ENCODE results near the gene HOXD3. TPM values are rescaled to one million over a fixed set of nuclear protein-coding genes. Genes with fewer than 3 reads are reported as not detected.
A peak's percentile ranks its signal among the peaks of the same experiment; 100 is the strongest.

Gene HOXD3
- total and polyA plus RNA-seq, 2 donors (not counting 1 experiment from before 2014, with no cell fraction given), result not detected

DNA sequence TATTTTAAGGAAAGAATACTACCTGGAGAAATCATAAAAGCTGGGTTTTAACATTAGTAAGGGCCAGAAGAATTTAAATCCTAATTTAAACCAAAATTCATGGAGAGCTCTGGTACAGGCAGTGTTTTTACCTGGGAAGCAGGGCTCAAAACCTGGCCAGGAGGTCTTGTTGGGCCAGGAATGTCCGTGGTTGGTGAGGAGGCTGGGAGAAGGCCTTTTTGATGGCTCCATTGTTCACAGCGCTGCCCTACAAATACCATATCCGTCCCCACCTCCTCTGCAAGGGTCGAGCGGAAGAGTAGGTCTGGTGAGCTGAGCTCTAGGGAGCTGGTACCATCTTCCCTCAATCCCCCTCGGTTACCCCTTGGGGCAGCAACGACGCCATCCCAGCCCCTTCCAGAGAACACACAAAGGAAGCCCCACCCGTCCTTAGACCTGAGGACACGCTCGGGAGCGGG is 20.5 kb downstream of the HOXD3 start:
- H3K27ac ChIP-seq (ENCODE audit: insufficient read depth, low read length), result no peak overlapping the region
- no peaks in the 10 kb centered on the region for H3K4me1 ChIP-seq (ENCODE audit: control insufficient read depth, extremely low read depth, insufficient read depth, low read length)
- peaks cover 49% of the 10 kb centered on the region for H3K27me3 ChIP-seq (ENCODE audit: control insufficient read depth, insufficient read depth, low read length)
- TF ChIP-seq, protein P1, sequence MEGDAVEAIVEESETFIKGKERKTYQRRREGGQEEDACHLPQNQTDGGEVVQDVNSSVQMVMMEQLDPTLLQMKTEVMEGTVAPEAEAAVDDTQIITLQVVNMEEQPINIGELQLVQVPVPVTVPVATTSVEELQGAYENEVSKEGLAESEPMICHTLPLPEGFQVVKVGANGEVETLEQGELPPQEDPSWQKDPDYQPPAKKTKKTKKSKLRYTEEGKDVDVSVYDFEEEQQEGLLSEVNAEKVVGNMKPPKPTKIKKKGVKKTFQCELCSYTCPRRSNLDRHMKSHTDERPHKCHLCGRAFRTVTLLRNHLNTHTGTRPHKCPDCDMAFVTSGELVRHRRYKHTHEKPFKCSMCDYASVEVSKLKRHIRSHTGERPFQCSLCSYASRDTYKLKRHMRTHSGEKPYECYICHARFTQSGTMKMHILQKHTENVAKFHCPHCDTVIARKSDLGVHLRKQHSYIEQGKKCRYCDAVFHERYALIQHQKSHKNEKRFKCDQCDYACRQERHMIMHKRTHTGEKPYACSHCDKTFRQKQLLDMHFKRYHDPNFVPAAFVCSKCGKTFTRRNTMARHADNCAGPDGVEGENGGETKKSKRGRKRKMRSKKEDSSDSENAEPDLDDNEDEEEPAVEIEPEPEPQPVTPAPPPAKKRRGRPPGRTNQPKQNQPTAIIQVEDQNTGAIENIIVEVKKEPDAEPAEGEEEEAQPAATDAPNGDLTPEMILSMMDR (conservative IDR thresholded peaks at IDR 0.05 in 1 of 2, IDR thresholded peaks at IDR 0.05 in 1 of 2; ENCODE audit: low read depth in 1 of 2, low read length in 2 of 2), result no peak
- peak; percentile 10 for TF ChIP-seq EZH2 (IDR thresholded peaks at IDR 0.05; ENCODE audit: low read length, missing control alignments)
- no peaks in the 10 kb centered on the region for H3K9me3 ChIP-seq (ENCODE audit: control insufficient read depth, insufficient read depth, low read depth, low read length)
- no peak overlapping the region for H3K4me3 ChIP-seq (replicated peaks in 1 of 4; ENCODE audit: control extremely low read depth in 1 of 4, insufficient read depth in 1 of 4, low read depth in 3 of 4, low read length in 4 of 4)
- H3K79me2 ChIP-seq (ENCODE audit: control insufficient read depth, insufficient read depth, low read length), result no peaks in the 10 kb centered on the region
- no peak overlapping the region for H3K9ac ChIP-seq (ENCODE audit: insufficient read depth, low read length)
- no peak overlapping the region for H3K4me2 ChIP-seq (ENCODE audit: extremely low read depth, insufficient read depth, low read length)
- no peaks in the 10 kb centered on the region for H4K20me1 ChIP-seq (ENCODE audit: control insufficient read depth, extremely low read depth, insufficient read depth, low read length)
- H2AFZ ChIP-seq (ENCODE audit: low read length), result no peak overlapping the region
- H3K36me3 ChIP-seq (ENCODE audit: control insufficient read depth, insufficient read depth, low read length), result no peaks in the 10 kb centered on the region
- no peak for DNase-seq (ENCODE audit: low read depth in 2 of 2)

DNA sequence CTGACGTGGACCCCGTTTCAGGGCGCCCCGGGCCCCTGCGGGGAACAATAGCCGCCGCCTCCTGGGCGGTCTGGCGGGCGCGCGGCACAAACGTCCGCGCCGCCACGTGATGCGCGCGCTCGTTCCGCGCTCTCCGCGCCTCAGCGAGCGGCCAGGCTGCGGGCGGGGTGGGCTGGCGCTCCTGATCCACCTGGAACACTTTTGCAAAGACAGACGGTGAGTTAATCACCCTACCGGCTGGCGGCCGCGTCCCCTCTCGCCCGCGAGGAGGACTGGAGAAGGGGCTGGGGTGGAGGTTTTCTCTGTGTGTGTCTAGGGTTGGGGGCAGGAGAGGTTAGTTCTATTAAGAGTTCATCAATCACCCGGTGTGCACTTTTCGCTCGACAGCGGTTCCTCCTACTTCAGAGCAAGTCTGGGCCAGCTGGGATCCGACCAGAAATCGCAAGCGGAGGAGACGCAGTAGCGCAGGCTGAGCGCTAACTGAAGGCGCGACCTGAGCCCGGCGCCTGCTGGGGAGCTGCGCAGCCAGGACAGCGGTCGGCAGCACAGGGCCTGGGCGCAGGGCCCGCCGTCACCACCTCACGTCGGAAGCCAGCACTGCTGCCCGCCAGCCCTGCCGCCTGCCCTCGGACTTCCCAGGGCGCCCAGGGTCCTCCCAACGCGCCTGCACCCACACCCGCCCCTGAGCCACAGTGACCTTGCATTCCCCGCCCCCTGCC is 21.1 kb downstream of the HOXD3 start:
- no peak overlapping the region for H3K27ac ChIP-seq (ENCODE audit: insufficient read depth, low read length)
- no peaks in the 10 kb centered on the region for H3K4me1 ChIP-seq (ENCODE audit: control insufficient read depth, extremely low read depth, insufficient read depth, low read length)
- no peaks in the 10 kb centered on the region for H3K36me3 ChIP-seq (ENCODE audit: control insufficient read depth, insufficient read depth, low read length)
- no peaks in the 10 kb centered on the region for H3K9me3 ChIP-seq (ENCODE audit: control insufficient read depth, insufficient read depth, low read depth, low read length)
- H4K20me1 ChIP-seq (ENCODE audit: control insufficient read depth, extremely low read depth, insufficient read depth, low read length), result no peaks in the 10 kb centered on the region
- no peak overlapping the region for H2AFZ ChIP-seq (ENCODE audit: low read length)
- H3K79me2 ChIP-seq (ENCODE audit: control insufficient read depth, insufficient read depth, low read length), result no peaks in the 10 kb centered on the region
- TF ChIP-seq EZH2 (IDR thresholded peaks at IDR 0.05; ENCODE audit: low read length, missing control alignments), result peak; percentile 33
- TF ChIP-seq, protein P1 (conservative IDR thresholded peaks at IDR 0.05 in 1 of 2, IDR thresholded peaks at IDR 0.05 in 1 of 2; ENCODE audit: low read depth in 1 of 2, low read length in 2 of 2), result no peak
- no peak overlapping the region for H3K9ac ChIP-seq (ENCODE audit: insufficient read depth, low read length)
- H3K27me3 ChIP-seq (ENCODE audit: control insufficient read depth, insufficient read depth, low read length), result peaks cover 45% of the 10 kb centered on the region
- H3K4me3 ChIP-seq (replicated peaks in 1 of 4; ENCODE audit: control extremely low read depth in 1 of 4, insufficient read depth in 1 of 4, low read depth in 3 of 4, low read length in 4 of 4), result no peak overlapping the region
- peak in 1 of 2 donors; percentile 91 for DNase-seq (ENCODE audit: low read depth in 2 of 2)
- H3K4me2 ChIP-seq (ENCODE audit: extremely low read depth, insufficient read depth, low read length), result no peak overlapping the region

DNA sequence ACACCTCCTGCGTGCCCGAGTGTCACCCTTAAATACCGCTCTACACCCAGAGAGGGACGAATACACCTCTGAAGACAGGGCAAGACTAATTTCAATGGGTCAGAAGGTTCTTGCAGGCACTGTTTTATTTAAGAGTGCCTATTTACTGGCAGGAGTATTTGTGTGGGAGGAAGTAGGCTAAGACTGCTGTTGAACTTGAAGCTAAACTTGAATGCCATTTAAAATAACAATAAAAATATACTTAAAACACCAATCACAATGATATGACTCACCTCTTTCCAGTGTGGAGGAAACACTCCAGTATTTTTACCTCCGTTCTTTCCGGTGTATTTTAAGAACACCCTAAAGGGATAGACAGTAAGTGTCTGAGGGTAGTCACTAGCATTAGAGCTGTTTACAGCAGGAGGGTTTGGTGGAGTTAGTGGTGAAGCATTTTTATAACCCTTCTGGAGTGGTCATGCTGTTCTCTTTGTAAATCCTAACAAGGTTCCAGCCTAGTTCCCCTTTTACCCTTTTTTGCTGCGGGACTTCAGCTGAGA is 21.7 kb downstream of the HOXD3 start:
- Histone ChIP-seq H3K4me2 (ENCODE audit: extremely low read depth, insufficient read depth, low read length) (no peak overlapping the region), H2AFZ (ENCODE audit: low read length) (no peak overlapping the region)

More for the DNA sequence above, 21.7 kb downstream of the HOXD3 start:
- no peaks in the 10 kb centered on the region for H3K4me1 ChIP-seq (ENCODE audit: control insufficient read depth, extremely low read depth, insufficient read depth, low read length)
- no peak overlapping the region for H3K9ac ChIP-seq (ENCODE audit: insufficient read depth, low read length)
- peaks cover 40% of the 10 kb centered on the region for H3K27me3 ChIP-seq (ENCODE audit: control insufficient read depth, insufficient read depth, low read length)
- no peak overlapping the region for H3K4me3 ChIP-seq (replicated peaks in 1 of 4; ENCODE audit: control extremely low read depth in 1 of 4, insufficient read depth in 1 of 4, low read depth in 3 of 4, low read length in 4 of 4)
- TF ChIP-seq, protein P1 (conservative IDR thresholded peaks at IDR 0.05 in 1 of 2, IDR thresholded peaks at IDR 0.05 in 1 of 2; ENCODE audit: low read depth in 1 of 2, low read length in 2 of 2), result no peak
- no peak for TF ChIP-seq EZH2 (IDR thresholded peaks at IDR 0.05; ENCODE audit: low read length, missing control alignments)
- H3K79me2 ChIP-seq (ENCODE audit: control insufficient read depth, insufficient read depth, low read length), result no peaks in the 10 kb centered on the region
- no peaks in the 10 kb centered on the region for H3K36me3 ChIP-seq (ENCODE audit: control insufficient read depth, insufficient read depth, low read length)
- DNase-seq (ENCODE audit: low read depth in 2 of 2), result peak in 1 of 2 donors; percentile 71
- no peaks in the 10 kb centered on the region for H4K20me1 ChIP-seq (ENCODE audit: control insufficient read depth, extremely low read depth, insufficient read depth, low read length)
- no peaks in the 10 kb centered on the region for H3K9me3 ChIP-seq (ENCODE audit: control insufficient read depth, insufficient read depth, low read depth, low read length)
- no peak overlapping the region for H3K27ac ChIP-seq (ENCODE audit: insufficient read depth, low read length)

Measured in fibroblast of lung (primary cell).